H1 (cell line): Measurements from ENCODE around the gene IL2RA. TPM values are rescaled to one million over a fixed set of nuclear protein-coding genes. Genes with fewer than 3 reads are reported as not detected.

ENCODE experiments used
- ATF2 ChIP-seq: IDR thresholded peaks from 2 replicates; pipeline ENCODE4 v1.6.1; 2012; ENCODE audit warnings: low read length, inconsistent platforms
- EGR1 ChIP-seq: IDR thresholded peaks from 2 replicates; pipeline ENCODE4 v1.6.1; 2011; ENCODE audit warnings: low read depth, low read length, borderline replicate concordance
- EZH2 ChIP-seq: fragments of 200-600 bp; sonication (generic); IDR thresholded peaks from 2 replicates; pipeline ENCODE4 v1.7.1; 2012; ENCODE audit warnings: low read depth, mild to moderate bottlenecking, moderate library complexity, low read length, inconsistent platforms; ENCODE audit not compliant: severe bottlenecking
- FOSL1 ChIP-seq: IDR thresholded peaks from 2 replicates; pipeline ENCODE4 v1.6.1; 2011; ENCODE audit warnings: mild to moderate bottlenecking, low read depth, low read length, moderate library complexity; ENCODE audit not compliant: insufficient read depth
- NANOG ChIP-seq: IDR thresholded peaks from 2 replicates; pipeline ENCODE4 v1.6.1; 2011; ENCODE audit warnings: low read length, low read depth, mild to moderate bottlenecking, inconsistent platforms; ENCODE audit not compliant: insufficient read depth, poor library complexity, severe bottlenecking
- RBBP5 ChIP-seq: IDR thresholded peaks from 2 replicates; pipeline ENCODE4 v1.7.1; 2012; ENCODE audit warnings: low read depth, mild to moderate bottlenecking, inconsistent platforms, low read length, moderate library complexity, borderline replicate concordance
- RFX5 ChIP-seq: IDR thresholded peaks from 2 replicates; pipeline ENCODE4 v1.6.1; 2011; ENCODE audit warnings: low read depth, low read length, improper control_type of control experiment, borderline replicate concordance
- TEAD4 ChIP-seq: IDR thresholded peaks from 2 replicates; pipeline ENCODE4 v1.6.1; 2012; ENCODE audit warnings: low read depth, low read length, inconsistent platforms, mixed read lengths
- polyA plus RNA-seq, 7 experiments: library from polyadenylated mRNA; depleted of rRNA in 3 of 7; stranded (reverse) in 5 of 7; unstranded in 2 of 7; fragments of >200 nt in 5 of 7; fragments of 200-250 nt in 2 of 7; gene quantifications; 1 replicate in 5 of 7; 2 replicates in 1 of 7; 4 replicates in 1 of 7; pipeline versions ENCODE4 v1.2.1 to v1.2.3, GENCODE V29; 2011 to 2013; ENCODE audit warnings: missing spikeins in 2 of 7, mixed read lengths in 2 of 7
- total RNA-seq: library from RNA; stranded (reverse); fragmentation: NEBNext Ultra II Directional; extraction: Animal tissue kit (Norgen Biotek cat#: 25700); gene quantifications from 2 replicates; pipeline ENCODE4 v1.2.1, GENCODE V29; 2021

IL2RA gene
- total and polyA plus RNA-seq, 2 of the 8 experiments (the other 6 are each of a cell fraction or from before 2014, with no cell fraction given) = not detected

GRCh38 chr10:6023661-6024333 lies 38.4 kb downstream of the IL2RA start (continued):
- TF ChIP-seq NANOG (no peak), TEAD4 (no peak), FOSL1 (no peak), EGR1 (no peak), EZH2 (no peak), RFX5 (no peak), ATF2 (no peak), RBBP5 (no peak)
